ENCODE results near the gene BCOR. TPM values are rescaled to one million over a fixed set of nuclear protein-coding genes. Genes with fewer than 3 reads are reported as not detected.
A peak's percentile ranks its signal among the peaks of the same experiment; 100 is the strongest.

BCOR gene
- total RNA-seq, 1 donor: 42.3 TPM

GRCh38 chrX:40105835-40106675 lies 8.3 kb upstream of the BCOR start:
- H3K4me3 ChIP-seq (ENCODE audit: low read length): peak overlapping the region; percentile 41
- no peaks in the 10 kb centered on the region for H3K9me3 ChIP-seq (ENCODE audit: low read depth, low read length)
- H3K27me3 ChIP-seq (ENCODE audit: insufficient read depth, low read length): no peaks in the 10 kb centered on the region
- H3K4me1 ChIP-seq (ENCODE audit: insufficient read depth, low read length): peaks cover 36% of the 10 kb centered on the region

- peaks cover 43% of the 10 kb centered on the region for H3K4me1 ChIP-seq (ENCODE audit: insufficient read depth, low read length)
- H3K4me3 ChIP-seq (ENCODE audit: low read length): peak overlapping the region; percentile 41
- H3K27me3 ChIP-seq (ENCODE audit: insufficient read depth, low read length): no peaks in the 10 kb centered on the region
- no peaks in the 10 kb centered on the region for H3K9me3 ChIP-seq (ENCODE audit: low read depth, low read length)
Observed at GRCh38 chrX:40104985-40105834, 7.5 kb upstream of the BCOR start.

GRCh38 chrX:40104630-40104984 lies 6.8 kb upstream of the BCOR start:
- H3K4me3 ChIP-seq (ENCODE audit: low read length): peak overlapping the region; percentile 41
- H3K4me1 ChIP-seq (ENCODE audit: insufficient read depth, low read length): peaks cover 49% of the 10 kb centered on the region

GRCh38 chrX:40103565-40104323 lies 6.0 kb upstream of the BCOR start:
- H3K4me1 ChIP-seq (ENCODE audit: insufficient read depth, low read length): peaks cover 53% of the 10 kb centered on the region
- no peaks in the 10 kb centered on the region for H3K27me3 ChIP-seq (ENCODE audit: insufficient read depth, low read length)
- no peaks in the 10 kb centered on the region for H3K9me3 ChIP-seq (ENCODE audit: low read depth, low read length)
- no peak overlapping the region for H3K4me3 ChIP-seq (ENCODE audit: low read length)

More at GRCh38 chrX:40104630-40104984, 6.8 kb upstream of the BCOR start:
- H3K27me3 ChIP-seq (ENCODE audit: insufficient read depth, low read length): no peaks in the 10 kb centered on the region
- H3K9me3 ChIP-seq (ENCODE audit: low read depth, low read length): no peaks in the 10 kb centered on the region

- peaks cover 42% of the 10 kb centered on the region for H3K4me1 ChIP-seq (ENCODE audit: insufficient read depth, low read length)
- H3K9me3 ChIP-seq (ENCODE audit: low read depth, low read length): no peaks in the 10 kb centered on the region
- H3K4me3 ChIP-seq (ENCODE audit: low read length): no peak overlapping the region
- H3K27me3 ChIP-seq (ENCODE audit: insufficient read depth, low read length): no peaks in the 10 kb centered on the region
Observed at GRCh38 chrX:40102393-40103381, 4.9 kb upstream of the BCOR start.

- H3K27me3 ChIP-seq (ENCODE audit: insufficient read depth, low read length): no peaks in the 10 kb centered on the region
- no peaks in the 10 kb centered on the region for H3K9me3 ChIP-seq (ENCODE audit: low read depth, low read length)
- no peak overlapping the region for H3K4me3 ChIP-seq (ENCODE audit: low read length)
- H3K4me1 ChIP-seq (ENCODE audit: insufficient read depth, low read length): peaks cover 30% of the 10 kb centered on the region
Observed at GRCh38 chrX:40101430-40101802, 3.7 kb upstream of the BCOR start.

GRCh38 chrX:40100537-40101429 lies 3.0 kb upstream of the BCOR start:
- no peaks in the 10 kb centered on the region for H3K9me3 ChIP-seq (ENCODE audit: low read depth, low read length)
- peaks cover 30% of the 10 kb centered on the region for H3K4me1 ChIP-seq (ENCODE audit: insufficient read depth, low read length)
- no peak overlapping the region for H3K4me3 ChIP-seq (ENCODE audit: low read length)
- no peaks in the 10 kb centered on the region for H3K27me3 ChIP-seq (ENCODE audit: insufficient read depth, low read length)

GRCh38 chrX:40100141-40100536 lies 2.4 kb upstream of the BCOR start:
- Histone ChIP-seq H3K9me3 (ENCODE audit: low read depth, low read length) (no peaks in the 10 kb centered on the region), H3K4me1 (ENCODE audit: insufficient read depth, low read length) (peaks cover 33% of the 10 kb centered on the region), H3K4me3 (ENCODE audit: low read length) (no peak overlapping the region), H3K27me3 (ENCODE audit: insufficient read depth, low read length) (no peaks in the 10 kb centered on the region)

GRCh38 chrX:40099055-40099958 lies 1.5 kb upstream of the BCOR start:
- H3K4me1 ChIP-seq (ENCODE audit: insufficient read depth, low read length): peaks cover 37% of the 10 kb centered on the region
- H3K27me3 ChIP-seq (ENCODE audit: insufficient read depth, low read length): no peaks in the 10 kb centered on the region
- H3K4me3 ChIP-seq (ENCODE audit: low read length): peak overlapping the region; percentile 29
- no peaks in the 10 kb centered on the region for H3K9me3 ChIP-seq (ENCODE audit: low read depth, low read length)

GRCh38 chrX:40098264-40099054 lies 701 bp upstream of the BCOR start:
- H3K9me3 ChIP-seq (ENCODE audit: low read depth, low read length): no peaks in the 10 kb centered on the region
- H3K4me1 ChIP-seq (ENCODE audit: insufficient read depth, low read length): peaks cover 42% of the 10 kb centered on the region
- peak overlapping the region; percentile 29 for H3K4me3 ChIP-seq (ENCODE audit: low read length)
- H3K27me3 ChIP-seq (ENCODE audit: insufficient read depth, low read length): no peaks in the 10 kb centered on the region

GRCh38 chrX:40097141-40097503 lies 636 bp downstream of the BCOR start:
- H3K27me3 ChIP-seq (ENCODE audit: insufficient read depth, low read length): no peaks in the 10 kb centered on the region
- H3K4me1 ChIP-seq (ENCODE audit: insufficient read depth, low read length): peaks cover 49% of the 10 kb centered on the region
- no peaks in the 10 kb centered on the region for H3K9me3 ChIP-seq (ENCODE audit: low read depth, low read length)
- H3K4me3 ChIP-seq (ENCODE audit: low read length): peak overlapping the region; percentile 53

All from mononuclear cell (primary cell).